ENCODE results near the gene PIGB. TPM values are rescaled to one million over a fixed set of nuclear protein-coding genes. Genes with fewer than 3 reads are reported as not detected.

The PIGB gene
- total and polyA plus RNA-seq, 2 of the 13 experiments (the other 11 are each of a cell fraction or from before 2014, with no cell fraction given): 14.5 to 19.1 TPM

DNA sequence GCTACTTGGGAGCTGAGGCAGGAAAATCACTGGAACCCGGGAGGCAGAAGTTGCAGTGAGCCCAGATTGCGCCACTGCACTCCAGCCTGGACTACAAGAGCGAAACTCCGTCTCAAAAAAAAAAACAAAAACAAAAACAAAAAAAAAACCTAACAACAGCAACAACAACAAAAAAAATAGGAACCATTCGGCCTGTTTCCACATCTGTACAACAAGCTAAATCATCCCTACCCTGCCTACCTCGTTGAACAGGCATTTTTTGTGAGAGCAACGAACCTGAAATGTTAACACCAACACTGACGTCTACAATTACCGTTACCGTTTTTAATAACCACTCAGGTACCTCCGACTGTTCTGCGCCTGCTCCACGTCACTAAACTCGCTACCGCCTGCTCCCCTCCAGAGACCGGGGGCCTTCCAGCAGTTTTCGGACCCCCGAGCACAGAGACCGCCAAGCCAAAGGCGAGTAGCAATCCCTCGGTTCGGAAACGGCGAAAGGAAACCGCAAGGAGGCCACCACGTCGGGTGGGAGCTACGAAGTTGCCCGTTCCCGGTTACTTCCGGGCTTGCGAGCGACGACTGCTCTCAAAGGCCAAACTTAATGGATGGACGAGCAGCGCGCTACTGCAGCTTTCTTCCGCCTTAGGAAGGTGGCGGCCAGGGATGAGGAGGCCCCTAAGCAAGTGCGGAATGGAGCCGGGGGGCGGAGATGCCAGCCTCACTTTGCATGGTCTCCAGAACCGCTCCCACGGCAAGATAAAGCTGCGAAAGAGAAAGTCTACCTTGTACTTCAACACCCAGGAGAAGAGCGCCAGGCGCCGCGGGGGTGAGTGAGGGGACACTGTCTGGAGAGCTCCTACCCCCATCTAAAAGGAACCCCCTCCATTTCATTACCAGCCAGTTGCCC, at the start of gene PIGB, which contains the start of gene PIGBOS1 (continued):
- TF ChIP-seq, protein P1, sequence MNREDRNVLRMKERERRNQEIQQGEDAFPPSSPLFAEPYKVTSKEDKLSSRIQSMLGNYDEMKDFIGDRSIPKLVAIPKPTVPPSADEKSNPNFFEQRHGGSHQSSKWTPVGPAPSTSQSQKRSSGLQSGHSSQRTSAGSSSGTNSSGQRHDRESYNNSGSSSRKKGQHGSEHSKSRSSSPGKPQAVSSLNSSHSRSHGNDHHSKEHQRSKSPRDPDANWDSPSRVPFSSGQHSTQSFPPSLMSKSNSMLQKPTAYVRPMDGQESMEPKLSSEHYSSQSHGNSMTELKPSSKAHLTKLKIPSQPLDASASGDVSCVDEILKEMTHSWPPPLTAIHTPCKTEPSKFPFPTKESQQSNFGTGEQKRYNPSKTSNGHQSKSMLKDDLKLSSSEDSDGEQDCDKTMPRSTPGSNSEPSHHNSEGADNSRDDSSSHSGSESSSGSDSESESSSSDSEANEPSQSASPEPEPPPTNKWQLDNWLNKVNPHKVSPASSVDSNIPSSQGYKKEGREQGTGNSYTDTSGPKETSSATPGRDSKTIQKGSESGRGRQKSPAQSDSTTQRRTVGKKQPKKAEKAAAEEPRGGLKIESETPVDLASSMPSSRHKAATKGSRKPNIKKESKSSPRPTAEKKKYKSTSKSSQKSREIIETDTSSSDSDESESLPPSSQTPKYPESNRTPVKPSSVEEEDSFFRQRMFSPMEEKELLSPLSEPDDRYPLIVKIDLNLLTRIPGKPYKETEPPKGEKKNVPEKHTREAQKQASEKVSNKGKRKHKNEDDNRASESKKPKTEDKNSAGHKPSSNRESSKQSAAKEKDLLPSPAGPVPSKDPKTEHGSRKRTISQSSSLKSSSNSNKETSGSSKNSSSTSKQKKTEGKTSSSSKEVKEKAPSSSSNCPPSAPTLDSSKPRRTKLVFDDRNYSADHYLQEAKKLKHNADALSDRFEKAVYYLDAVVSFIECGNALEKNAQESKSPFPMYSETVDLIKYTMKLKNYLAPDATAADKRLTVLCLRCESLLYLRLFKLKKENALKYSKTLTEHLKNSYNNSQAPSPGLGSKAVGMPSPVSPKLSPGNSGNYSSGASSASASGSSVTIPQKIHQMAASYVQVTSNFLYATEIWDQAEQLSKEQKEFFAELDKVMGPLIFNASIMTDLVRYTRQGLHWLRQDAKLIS (CRISPR knock-in tag; IDR thresholded peaks at IDR 0.05): no peak
- TF ChIP-seq NR2F2 (IDR thresholded peaks at IDR 0.05; ENCODE audit: borderline replicate concordance, low read depth): no peak
- no peak for TF ChIP-seq ZNF256 (CRISPR knock-in tag; conservative IDR thresholded peaks at IDR 0.05)
- TF ChIP-seq TBX2 (CRISPR knock-in tag; IDR thresholded peaks at IDR 0.05; ENCODE audit: borderline replicate concordance): peak; percentile 68; the same call in 1 of the 2 replicates
- TF ChIP-seq SAP130 (CRISPR knock-in tag; IDR thresholded peaks at IDR 0.05; ENCODE audit: low read depth): peak; percentile 94
- TF ChIP-seq ZNF234 (CRISPR knock-in tag; conservative IDR thresholded peaks at IDR 0.05): no peak
- TF ChIP-seq YEATS4 (CRISPR knock-in tag; IDR thresholded peaks at IDR 0.05; ENCODE audit: borderline replicate concordance): peak; percentile 92
- TF ChIP-seq, protein P2, sequence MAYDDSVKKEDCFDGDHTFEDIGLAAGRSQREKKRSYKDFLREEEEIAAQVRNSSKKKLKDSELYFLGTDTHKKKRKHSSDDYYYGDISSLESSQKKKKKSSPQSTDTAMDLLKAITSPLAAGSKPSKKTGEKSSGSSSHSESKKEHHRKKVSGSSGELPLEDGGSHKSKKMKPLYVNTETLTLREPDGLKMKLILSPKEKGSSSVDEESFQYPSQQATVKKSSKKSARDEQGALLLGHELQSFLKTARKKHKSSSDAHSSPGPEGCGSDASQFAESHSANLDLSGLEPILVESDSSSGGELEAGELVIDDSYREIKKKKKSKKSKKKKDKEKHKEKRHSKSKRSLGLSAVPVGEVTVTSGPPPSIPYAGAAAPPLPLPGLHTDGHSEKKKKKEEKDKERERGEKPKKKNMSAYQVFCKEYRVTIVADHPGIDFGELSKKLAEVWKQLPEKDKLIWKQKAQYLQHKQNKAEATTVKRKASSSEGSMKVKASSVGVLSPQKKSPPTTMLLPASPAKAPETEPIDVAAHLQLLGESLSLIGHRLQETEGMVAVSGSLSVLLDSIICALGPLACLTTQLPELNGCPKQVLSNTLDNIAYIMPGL (CRISPR knock-in tag; IDR thresholded peaks at IDR 0.05; ENCODE audit: borderline replicate concordance in 1 of 2, low read depth in 1 of 2): peak; percentile 92 to 94
- TF ChIP-seq, protein P3, sequence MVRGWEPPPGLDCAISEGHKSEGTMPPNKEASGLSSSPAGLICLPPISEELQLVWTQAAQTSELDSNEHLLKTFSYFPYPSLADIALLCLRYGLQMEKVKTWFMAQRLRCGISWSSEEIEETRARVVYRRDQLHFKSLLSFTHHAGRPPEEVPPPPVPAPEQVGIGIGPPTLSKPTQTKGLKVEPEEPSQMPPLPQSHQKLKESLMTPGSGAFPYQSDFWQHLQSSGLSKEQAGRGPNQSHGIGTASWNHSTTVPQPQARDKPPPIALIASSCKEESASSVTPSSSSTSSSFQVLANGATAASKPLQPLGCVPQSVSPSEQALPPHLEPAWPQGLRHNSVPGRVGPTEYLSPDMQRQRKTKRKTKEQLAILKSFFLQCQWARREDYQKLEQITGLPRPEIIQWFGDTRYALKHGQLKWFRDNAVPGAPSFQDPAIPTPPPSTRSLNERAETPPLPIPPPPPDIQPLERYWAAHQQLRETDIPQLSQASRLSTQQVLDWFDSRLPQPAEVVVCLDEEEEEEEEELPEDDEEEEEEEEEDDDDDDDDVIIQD (CRISPR knock-in tag; IDR thresholded peaks at IDR 0.05; ENCODE audit: low read depth): peak; percentile 83
- TF ChIP-seq ZNF350 (CRISPR knock-in tag; IDR thresholded peaks at IDR 0.05; ENCODE audit: borderline replicate concordance, low read depth): peak; percentile 77; the same call in 1 of the 2 replicates
- TF ChIP-seq, protein P4, sequence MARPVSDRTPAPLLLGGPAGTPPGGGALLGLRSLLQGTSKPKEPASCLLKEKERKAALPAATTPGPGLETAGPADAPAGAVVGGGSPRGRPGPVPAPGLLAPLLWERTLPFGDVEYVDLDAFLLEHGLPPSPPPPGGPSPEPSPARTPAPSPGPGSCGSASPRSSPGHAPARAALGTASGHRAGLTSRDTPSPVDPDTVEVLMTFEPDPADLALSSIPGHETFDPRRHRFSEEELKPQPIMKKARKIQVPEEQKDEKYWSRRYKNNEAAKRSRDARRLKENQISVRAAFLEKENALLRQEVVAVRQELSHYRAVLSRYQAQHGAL (CRISPR knock-in tag; IDR thresholded peaks at IDR 0.05; ENCODE audit: not compliant biosample characterization): no peak
- no peak for TF ChIP-seq ZIK1 (CRISPR knock-in tag; IDR thresholded peaks at IDR 0.05; ENCODE audit: borderline replicate concordance, low read depth)
- no peak for TF ChIP-seq ZNF7 (CRISPR knock-in tag; IDR thresholded peaks at IDR 0.05)
- no peak for TF ChIP-seq TCF7 (IDR thresholded peaks at IDR 0.05; ENCODE audit: low read depth)
- no peak for TF ChIP-seq ZFAT (CRISPR knock-in tag; conservative IDR thresholded peaks at IDR 0.05)
- TF ChIP-seq RBFOX2 (IDR thresholded peaks at IDR 0.05; ENCODE audit: low read depth, low read length): peak; percentile 77
- TF ChIP-seq NONO (IDR thresholded peaks at IDR 0.05): no peak
- peak; percentile 93 for TF ChIP-seq NONO (CRISPR knock-in tag; conservative IDR thresholded peaks at IDR 0.05)
- TF ChIP-seq ZNF546 (CRISPR knock-in tag; conservative IDR thresholded peaks at IDR 0.05): no peak
- TF ChIP-seq, protein P5, sequence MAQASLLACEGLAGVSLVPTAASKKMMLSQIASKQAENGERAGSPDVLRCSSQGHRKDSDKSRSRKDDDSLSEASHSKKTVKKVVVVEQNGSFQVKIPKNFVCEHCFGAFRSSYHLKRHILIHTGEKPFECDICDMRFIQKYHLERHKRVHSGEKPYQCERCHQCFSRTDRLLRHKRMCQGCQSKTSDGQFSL (CRISPR knock-in tag; IDR thresholded peaks at IDR 0.05): no peak

Measured in HepG2 (cell line).